ENCODE data around the gene TECTA.
"Not testable (repeated sequence)": the region's sequence is repeated elsewhere in the genome, so short reads cannot be mapped to it uniquely, and the experiment has no call there.

TECTA gene

GRCh38 chr11:121090145-121090721, 10.8 kb upstream of the TECTA start:
- no peak for DNase-seq (ENCODE audit: low read depth)

- no peak for DNase-seq (ENCODE audit: low read depth)
Observed at GRCh38 chr11:121091492-121092152, 9.4 kb upstream of the TECTA start.

GRCh38 chr11:121095561-121095960, 5.5 kb upstream of the TECTA start:
- DNase-seq (ENCODE audit: low read depth): no peak

- DNase-seq (ENCODE audit: low read depth): no peak
Observed at GRCh38 chr11:121099364-121099763, 1.7 kb upstream of the TECTA start.

- peak; percentile 55 for DNase-seq (ENCODE audit: low read depth)
Observed at GRCh38 chr11:121099885-121100284, 1.2 kb upstream of the TECTA start.

GRCh38 chr11:121104312-121104762, 3.3 kb downstream of the TECTA start:
- no peak for DNase-seq (ENCODE audit: low read depth)

- DNase-seq (ENCODE audit: low read depth): peak; percentile 41
Observed at GRCh38 chr11:121105063-121105480, 4.0 kb downstream of the TECTA start.

- no peak for DNase-seq (ENCODE audit: low read depth)
Observed at GRCh38 chr11:121105481-121106195, 4.6 kb downstream of the TECTA start.

- no peak for DNase-seq (ENCODE audit: low read depth)
Observed at GRCh38 chr11:121106812-121107211, 5.8 kb downstream of the TECTA start.

- DNase-seq (ENCODE audit: low read depth): no peak
Observed at GRCh38 chr11:121108413-121108812, 7.4 kb downstream of the TECTA start.

GRCh38 chr11:121109471-121109870, 8.4 kb downstream of the TECTA start:
- DNase-seq (ENCODE audit: low read depth): no peak

- no peak for DNase-seq (ENCODE audit: low read depth)
Observed at GRCh38 chr11:121109916-121110586, 9.0 kb downstream of the TECTA start.

GRCh38 chr11:121110871-121111724, 10.1 kb downstream of the TECTA start:
- no peak for DNase-seq (ENCODE audit: low read depth)

- peak; percentile 75 for DNase-seq (ENCODE audit: low read depth)
Observed at GRCh38 chr11:121112498-121113455, 11.7 kb downstream of the TECTA start.

- no peak for DNase-seq (ENCODE audit: low read depth)
Observed at GRCh38 chr11:121113611-121114010, 12.6 kb downstream of the TECTA start.

GRCh38 chr11:121115024-121115423, 14.0 kb downstream of the TECTA start:
- not testable (repeated sequence) for DNase-seq (ENCODE audit: low read depth)

- no peak for DNase-seq (ENCODE audit: low read depth)
Observed at GRCh38 chr11:121117788-121118187, 16.7 kb downstream of the TECTA start.

- no peak for DNase-seq (ENCODE audit: low read depth)
Observed at GRCh38 chr11:121119440-121119839, 18.4 kb downstream of the TECTA start.

GRCh38 chr11:121122328-121122727, 21.3 kb downstream of the TECTA start:
- no peak for DNase-seq (ENCODE audit: low read depth)

- no peak for DNase-seq (ENCODE audit: low read depth)
Observed at GRCh38 chr11:121123496-121124069, 22.5 kb downstream of the TECTA start.
